Non-pigmented ciliary epithelial cell (primary cell): Measurements from ENCODE around the gene EVL.
"Not testable (repeated sequence)": the region's sequence is repeated elsewhere in the genome, so short reads cannot be mapped to it uniquely, and the experiment has no call there.

Experiments
- DNase-seq: peaks from one replicate; pipeline ENCODE4 v3.0.0-alpha.2; 2010; ENCODE audit warnings: low read depth

The EVL gene

DNA sequence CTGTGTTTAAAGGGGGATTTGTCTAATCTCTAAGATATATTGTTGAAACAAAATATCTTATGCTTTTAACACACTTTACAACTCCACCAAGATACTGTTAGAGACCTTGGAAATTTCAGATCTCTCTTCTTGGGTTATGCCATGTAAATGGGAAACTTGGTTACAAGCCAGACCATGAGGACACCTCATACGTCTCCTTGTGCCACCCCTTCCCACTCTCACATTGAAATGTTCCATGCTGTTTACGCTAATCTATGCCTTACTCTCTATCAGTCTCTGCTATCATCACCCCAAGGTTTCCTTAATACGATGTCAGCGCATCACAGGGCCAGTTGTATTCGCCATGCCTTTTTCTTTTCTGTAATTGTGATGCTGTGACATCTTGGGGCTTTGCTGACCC lies 107.6 kb downstream of the EVL start:
- no peak for DNase-seq

DNA sequence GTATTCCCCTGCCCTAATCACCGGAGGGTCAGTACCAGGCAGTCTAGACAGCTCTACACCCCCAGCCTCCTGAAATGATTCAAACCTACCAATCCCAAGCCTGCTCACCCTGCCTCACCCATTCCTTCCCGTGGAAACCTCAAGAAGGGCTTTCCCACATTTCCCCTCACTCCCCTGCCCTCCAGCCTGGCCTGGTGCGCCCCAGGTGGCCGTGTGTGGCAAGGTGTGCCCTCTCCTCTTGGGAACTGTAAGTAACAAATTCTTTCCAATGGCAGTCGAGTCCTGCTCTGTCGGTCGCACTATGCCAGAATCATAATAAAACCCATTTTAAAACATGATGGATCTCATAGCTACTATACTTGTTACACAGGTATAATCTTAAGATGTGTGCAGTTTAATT lies 108.1 kb downstream of the EVL start:
- DNase-seq: no peak

DNA sequence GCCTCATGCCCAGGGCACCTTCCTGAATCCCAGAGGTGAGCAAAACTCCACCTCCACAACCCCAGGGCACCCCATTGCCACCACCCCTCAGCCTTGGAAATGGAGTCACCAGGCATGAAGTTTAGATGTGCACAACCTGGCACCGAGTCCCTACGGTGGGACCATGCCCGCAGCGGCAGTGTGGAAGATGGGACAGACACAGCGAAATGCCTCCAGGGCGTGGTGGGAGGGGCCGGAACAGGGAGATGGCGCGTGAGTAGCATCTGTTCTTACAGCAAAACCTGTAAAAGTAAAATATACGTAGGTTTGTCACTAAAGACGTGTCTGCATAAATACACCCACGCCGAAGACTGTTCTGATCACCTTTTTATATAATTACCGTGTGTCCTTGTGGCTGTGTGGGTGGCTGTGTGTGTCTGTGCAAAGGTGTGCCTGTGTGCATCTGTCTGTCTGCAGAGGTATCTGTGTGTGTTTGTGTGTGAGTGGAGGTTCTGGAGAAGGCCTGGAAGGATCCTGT lies 111.6 kb downstream of the EVL start:
- DNase-seq: no peak

DNA sequence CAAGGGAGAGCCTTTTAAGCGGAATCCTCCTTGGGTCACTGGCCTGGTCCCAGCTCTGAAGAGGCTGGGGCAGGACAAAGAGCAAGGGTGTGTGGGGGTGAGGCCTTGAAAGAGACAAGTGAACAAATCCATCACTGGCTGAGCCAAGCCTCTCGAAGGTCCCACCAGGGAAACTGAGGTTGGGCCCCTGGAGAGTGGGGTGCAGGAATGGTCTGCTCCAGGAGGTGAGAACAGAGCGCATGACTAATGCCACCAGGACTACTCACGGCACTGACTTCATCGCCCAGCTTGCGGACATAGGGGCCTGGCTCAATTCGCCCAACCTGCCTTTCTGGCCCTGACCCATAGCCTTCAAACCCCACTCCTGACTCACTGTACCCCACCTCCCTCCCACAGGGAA lies 113.5 kb downstream of the EVL start:
- no peak for DNase-seq

DNA sequence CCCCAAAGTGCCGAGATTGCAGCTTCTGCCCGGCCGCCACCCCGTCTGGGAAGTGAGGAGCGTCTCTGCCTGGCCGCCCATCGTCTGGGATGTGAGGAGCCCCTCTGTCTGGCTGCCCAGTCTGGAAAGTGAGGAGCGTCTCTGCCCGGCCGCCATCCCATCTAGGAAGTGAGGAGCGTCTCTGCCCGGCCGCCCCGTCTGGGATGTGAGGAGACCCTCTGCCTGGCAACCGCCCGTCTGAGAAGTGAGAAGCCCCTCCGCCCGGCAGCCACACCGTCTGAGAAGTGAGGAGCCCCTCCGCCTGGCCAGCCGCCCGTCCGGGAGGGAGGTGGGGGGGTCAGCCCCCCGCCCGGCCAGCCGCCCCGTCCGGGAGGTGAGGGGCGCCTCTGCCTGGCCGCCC lies 115.4 kb downstream of the EVL start:
- DNase-seq: not testable (repeated sequence)

DNA sequence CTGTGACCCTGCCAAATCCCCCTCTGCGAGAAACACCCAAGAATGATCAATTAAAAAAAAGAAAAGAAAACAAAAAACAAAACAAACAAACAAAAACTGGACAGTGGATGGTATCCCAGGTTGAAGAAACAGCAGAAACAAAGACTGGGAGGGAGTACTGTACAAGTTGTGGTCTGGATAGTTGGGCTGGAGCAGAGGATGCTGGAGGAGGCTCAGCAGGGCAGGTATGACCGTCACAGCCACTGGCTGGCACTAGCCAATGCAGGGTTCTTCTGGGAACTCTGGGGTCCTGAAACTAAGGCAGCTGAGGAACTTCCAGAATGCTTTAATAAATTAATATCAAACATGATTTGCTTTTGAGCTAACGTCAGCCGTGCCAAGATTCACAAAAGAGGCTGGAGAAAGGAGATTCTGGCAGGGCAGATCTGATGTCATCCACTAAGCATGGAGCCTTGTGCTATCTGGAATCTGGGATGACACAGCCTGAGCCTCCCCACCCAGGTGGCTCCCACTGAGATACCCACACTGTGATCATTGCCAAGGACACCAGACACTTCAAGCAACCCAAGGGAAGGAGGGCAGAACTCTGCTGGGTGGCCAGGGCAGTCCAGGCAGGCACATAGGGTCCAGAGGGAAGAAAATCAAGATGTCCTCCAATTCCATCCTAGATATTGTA lies 116.8 kb downstream of the EVL start:
- DNase-seq: not testable (repeated sequence)

DNA sequence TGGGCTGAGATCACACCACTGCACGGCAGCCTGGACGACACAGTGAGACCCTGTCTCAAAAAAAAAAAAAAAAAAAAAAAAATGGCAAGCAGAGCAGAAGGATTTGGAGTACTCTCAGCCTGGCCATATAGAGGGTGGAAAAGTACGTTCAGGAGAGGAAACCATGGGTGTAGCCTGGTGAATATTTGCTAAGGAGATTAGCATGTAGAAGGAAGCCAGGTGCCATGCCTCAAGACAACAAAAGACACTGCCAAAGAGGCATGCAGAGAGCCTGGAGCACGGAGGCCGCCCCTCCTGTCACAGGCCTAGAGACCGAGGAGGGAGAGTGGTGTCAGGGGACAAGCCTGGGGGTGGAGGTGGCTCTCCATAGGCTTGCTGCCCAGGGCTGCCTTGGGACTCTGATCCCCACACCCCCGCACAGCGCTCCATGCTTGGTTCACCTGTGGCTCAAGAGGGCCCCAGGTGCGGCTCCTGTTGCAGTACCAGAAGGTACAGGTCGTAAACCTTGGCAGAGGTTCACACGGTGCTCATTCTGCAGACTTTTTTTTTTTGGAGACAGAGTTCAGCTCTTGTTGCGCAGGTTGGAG lies 122.1 kb downstream of the EVL start:
- no peak for DNase-seq

DNA sequence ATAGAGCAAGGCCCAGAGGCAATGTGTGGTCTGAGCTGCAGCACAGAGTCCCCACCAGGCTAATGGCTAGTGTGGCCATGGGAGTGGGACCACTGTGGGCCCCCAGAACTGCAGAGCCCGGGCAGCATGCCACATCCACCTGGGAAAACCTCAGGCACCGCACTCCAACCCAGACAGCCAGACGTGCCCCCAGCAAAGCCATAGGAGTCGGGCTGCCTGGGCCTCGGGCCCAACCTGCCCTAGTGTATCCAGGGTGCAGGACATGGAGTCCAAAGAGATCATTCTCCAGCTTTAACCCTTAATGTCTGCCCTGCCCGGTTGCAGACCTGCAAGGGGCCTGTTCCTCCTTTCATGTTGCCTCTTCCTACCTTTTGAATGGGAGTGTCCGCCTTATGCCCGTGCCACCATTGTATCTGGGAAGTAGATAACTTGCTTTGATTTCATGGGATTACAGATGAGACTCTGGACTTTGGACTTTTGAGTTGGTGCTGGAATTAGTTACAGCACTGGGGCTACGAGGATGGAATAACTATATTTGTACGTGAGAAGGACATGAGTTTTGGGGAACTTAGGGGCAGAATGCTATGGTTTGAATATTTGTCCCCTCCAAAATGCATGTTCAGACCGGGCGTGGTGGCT lies 123.3 kb downstream of the EVL start:
- DNase-seq: no peak

DNA sequence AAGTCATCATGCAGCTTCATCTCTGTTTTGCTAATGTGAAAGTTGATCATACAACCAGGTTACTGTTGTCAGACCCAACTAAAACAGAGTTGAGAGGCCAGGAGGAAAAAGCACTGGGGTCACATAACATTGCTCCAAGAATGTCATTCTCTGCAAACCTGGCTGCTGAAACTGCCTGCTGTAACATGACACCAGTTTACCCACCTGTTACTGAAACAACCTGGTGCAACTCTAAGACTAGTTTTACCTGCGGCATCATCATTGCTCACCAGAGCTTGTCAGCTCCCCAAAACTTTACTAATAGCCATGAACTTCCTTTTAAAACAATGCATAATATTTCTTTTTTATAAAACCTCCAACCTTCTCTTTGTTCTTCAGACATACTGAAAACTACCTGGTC lies 124.9 kb downstream of the EVL start:
- DNase-seq: no peak

DNA sequence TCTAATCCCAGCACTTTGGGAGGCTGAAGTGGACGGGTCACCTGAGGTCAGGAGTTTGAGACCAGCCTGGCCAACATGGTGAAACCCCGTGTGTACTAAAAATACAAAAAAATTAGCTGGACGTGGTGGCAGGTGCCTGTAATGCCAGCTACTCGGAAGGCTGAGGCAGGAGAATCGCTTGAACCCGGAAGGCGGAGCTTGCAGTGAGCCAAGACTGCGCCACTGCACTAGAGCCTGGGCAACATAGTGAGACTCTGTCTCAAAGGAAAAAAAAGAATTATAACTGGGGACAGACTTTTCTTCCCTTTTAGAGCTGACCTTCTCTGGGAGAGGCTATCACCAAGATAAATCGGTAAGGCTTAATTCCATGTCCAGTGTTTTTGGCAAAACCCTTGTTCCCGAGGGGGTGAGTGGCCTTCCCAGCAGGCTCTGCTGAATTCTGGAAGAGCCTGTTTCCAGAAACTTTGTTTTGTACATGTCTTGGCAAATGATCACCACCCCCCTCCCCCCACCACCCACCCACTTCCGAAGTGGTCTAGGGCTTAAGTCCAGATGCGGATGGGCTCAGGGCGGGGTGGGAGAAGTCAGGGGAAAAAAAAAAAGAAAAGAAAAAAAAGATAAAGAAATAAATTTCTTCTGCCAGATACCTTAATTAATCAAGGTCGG lies 126.5 kb downstream of the EVL start:
- no peak for DNase-seq

DNA sequence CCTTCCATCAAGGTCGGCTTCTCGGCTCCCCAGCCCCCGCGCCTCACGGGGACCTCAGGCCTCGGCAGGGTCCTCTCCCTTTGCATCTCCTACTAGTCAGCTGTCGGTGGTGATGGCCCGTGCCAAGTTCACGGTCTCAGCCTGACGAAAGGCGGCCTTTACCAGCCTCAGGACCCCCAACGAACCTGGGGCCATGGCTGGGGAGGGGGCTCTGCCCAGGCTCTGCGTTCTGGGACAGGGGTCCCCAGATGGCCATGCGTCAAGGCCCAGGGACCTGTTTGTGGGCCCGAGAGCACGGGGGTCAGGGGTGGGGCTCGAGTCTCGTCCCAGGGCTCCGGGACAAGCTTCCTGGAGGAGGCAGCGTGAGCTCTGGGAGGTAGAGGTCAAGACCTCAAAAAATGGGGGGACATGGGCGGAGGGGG lies 127.0 kb downstream of the EVL start:
- DNase-seq: no peak

DNA sequence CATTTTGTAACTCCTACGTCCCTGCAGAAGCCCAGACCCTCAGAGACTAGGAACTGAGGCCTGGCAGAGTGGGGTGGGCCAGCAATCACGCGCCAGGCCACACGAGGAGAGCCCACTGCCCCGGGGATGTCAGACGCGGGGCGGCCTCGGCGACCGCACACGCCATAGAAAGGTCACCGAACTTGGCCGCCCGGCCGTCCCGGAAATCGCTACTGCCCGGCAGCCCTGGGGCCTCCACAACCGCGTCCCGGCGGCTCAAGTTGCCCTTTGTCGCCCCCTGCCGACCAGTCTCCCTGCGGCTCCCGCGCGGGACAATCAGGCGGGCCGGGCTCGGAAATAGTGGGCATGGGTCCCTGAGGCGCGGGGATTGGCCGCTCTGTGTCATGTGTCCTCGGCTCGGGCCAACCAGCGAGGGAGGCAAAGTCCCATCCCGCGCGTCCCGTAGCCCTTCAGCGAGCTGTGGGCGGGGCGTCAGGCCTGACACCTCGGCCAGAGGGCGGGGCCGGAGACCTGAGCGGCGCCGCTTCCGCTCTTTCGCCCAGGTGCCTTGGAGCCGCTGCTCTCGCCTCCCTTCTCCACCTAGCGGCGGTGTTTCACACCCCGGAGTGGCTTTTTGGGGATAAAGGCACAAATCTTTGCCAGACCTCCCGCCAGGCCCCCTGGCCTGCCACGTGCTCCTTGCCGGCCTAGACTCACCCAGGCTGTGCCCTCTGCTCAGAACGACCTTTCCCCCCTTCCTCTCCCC lies 127.6 kb downstream of the EVL start:
- DNase-seq: peak; percentile 79
